Mesendoderm (in vitro differentiated cells): ENCODE data around the gene PLEKHG3.

ENCODE experiments used
- DNase-seq: peaks from one replicate; pipeline ENCODE4 v3.0.0; 2013
- H2AK5ac ChIP-seq: 2 replicates; pipeline ENCODE4 v1.6.1; 2013; ENCODE audit warnings: low read length, inconsistent platforms
- H2BK120ac ChIP-seq: 2 replicates; pipeline ENCODE4 v1.6.1; 2013; ENCODE audit warnings: low read depth, mild to moderate bottlenecking, low read length, moderate library complexity, mixed read lengths
- H2BK15ac ChIP-seq: replicated peaks from 2 replicates; pipeline ENCODE4 v1.6.1; 2013; ENCODE audit warnings: low read depth, mild to moderate bottlenecking, moderate library complexity
- H2BK5ac ChIP-seq: 2 replicates; pipeline ENCODE4 v1.6.1; 2013; ENCODE audit warnings: low read length, inconsistent platforms
- H3K18ac ChIP-seq: 2 replicates; pipeline ENCODE4 v1.6.1; 2013; ENCODE audit warnings: mild to moderate bottlenecking, low read length, mixed read lengths
- H3K23ac ChIP-seq: one replicate; pipeline ENCODE4 v1.6.1; 2013; ENCODE audit warnings: low read length
- H3K27ac ChIP-seq: 2 replicates; pipeline ENCODE4 v1.5.1; 2013; ENCODE audit warnings: low read depth, mild to moderate bottlenecking, inconsistent platforms, low read length, moderate library complexity
- H3K27me3 ChIP-seq: 2 replicates; pipeline ENCODE4 v1.6.1; 2013; ENCODE audit warnings: low read length, control low read depth, mild to moderate bottlenecking, inconsistent platforms; ENCODE audit not compliant: insufficient read depth, poor library complexity
- H3K36me3 ChIP-seq: 2 replicates; pipeline ENCODE4 v1.6.1; 2013; ENCODE audit warnings: low read length, inconsistent platforms; ENCODE audit not compliant: control insufficient read depth, insufficient read depth
- H3K4ac ChIP-seq: one replicate; pipeline ENCODE4 v1.6.1; 2013; ENCODE audit warnings: low read depth, mild to moderate bottlenecking, low read length, moderate library complexity
- H3K4me1 ChIP-seq: 2 replicates; pipeline ENCODE4 v1.6.1; 2013; ENCODE audit warnings: low read depth, low read length, inconsistent platforms; ENCODE audit not compliant: control insufficient read depth
- H3K4me2 ChIP-seq: 2 replicates; pipeline ENCODE4 v1.6.1; 2013; ENCODE audit warnings: low read length
- H3K4me3 ChIP-seq: 2 replicates; pipeline ENCODE4 v1.5.1; 2013; ENCODE audit warnings: mild to moderate bottlenecking, low read length
- H3K56ac ChIP-seq: one replicate; pipeline ENCODE4 v1.6.1; 2013; ENCODE audit warnings: low read length
- H3K79me1 ChIP-seq: 2 replicates; pipeline ENCODE4 v1.6.1; 2013; ENCODE audit warnings: low read length, inconsistent platforms
- H3K79me2 ChIP-seq: 2 replicates; pipeline ENCODE4 v1.6.1; 2013; ENCODE audit warnings: mild to moderate bottlenecking, low read length; ENCODE audit not compliant: control insufficient read depth, insufficient read depth
- H3K9ac ChIP-seq: 2 replicates; pipeline ENCODE4 v1.6.1; 2013; ENCODE audit warnings: low read length, inconsistent platforms
- H4K5ac ChIP-seq: one replicate; pipeline ENCODE4 v1.6.1; 2013; ENCODE audit warnings: low read length
- H4K8ac ChIP-seq: one replicate; pipeline ENCODE4 v1.6.1; 2013; ENCODE audit warnings: low read depth, mild to moderate bottlenecking, control low read depth, low read length, moderate library complexity
- WGBS: extraction: QIAGEN DNeasy Blood & Tissue Kit; methylation state at CpG from one replicate; pipeline ENCODE4 v1.1.7; 2013; ENCODE audit warnings: low lambda C conversion rate, missing lambda C conversion rate; ENCODE audit not compliant: insufficient coverage; ENCODE audit errors: extremely low coverage; 5-methylcytosine and 5-hydroxymethylcytosine counted together

PLEKHG3 gene

GRCh38 chr14:64760916-64761315 lies 56.7 kb downstream of the PLEKHG3 start:
- H3K27ac ChIP-seq: no peak overlapping the region
- no peak overlapping the region for H4K5ac ChIP-seq
- H3K4me2 ChIP-seq: no peak overlapping the region
- H3K36me3 ChIP-seq: no peaks in the 10 kb centered on the region
- H2BK15ac ChIP-seq: no peak overlapping the region
- no peak for DNase-seq
- no peak overlapping the region for H2AK5ac ChIP-seq
- H3K4ac ChIP-seq: no peak overlapping the region
- no peaks in the 10 kb centered on the region for H3K27me3 ChIP-seq
- WGBS: no CpG with 5 or more reads among the region's 5 CpGs
- no peak overlapping the region for H3K9ac ChIP-seq
- H3K79me2 ChIP-seq: no peaks in the 10 kb centered on the region
- H2BK5ac ChIP-seq: no peak overlapping the region
- no peak overlapping the region for H3K18ac ChIP-seq
- no peak overlapping the region for H3K4me3 ChIP-seq
- no peak overlapping the region for H3K23ac ChIP-seq
- H4K8ac ChIP-seq: no peak overlapping the region
- no peak overlapping the region for H3K56ac ChIP-seq
- H2BK120ac ChIP-seq: no peak overlapping the region
- H3K79me1 ChIP-seq: no peaks in the 10 kb centered on the region
- H3K4me1 ChIP-seq: peaks cover 30% of the 10 kb centered on the region

- no peak overlapping the region for H4K8ac ChIP-seq
- H3K9ac ChIP-seq: no peak overlapping the region
- H3K36me3 ChIP-seq: no peaks in the 10 kb centered on the region
- no peak overlapping the region for H2BK120ac ChIP-seq
- H3K27me3 ChIP-seq: no peaks in the 10 kb centered on the region
- H2BK15ac ChIP-seq: no peak overlapping the region
- no peak overlapping the region for H2BK5ac ChIP-seq
- H4K5ac ChIP-seq: no peak overlapping the region
- no peak overlapping the region for H3K4ac ChIP-seq
- H3K56ac ChIP-seq: no peak overlapping the region
- H3K23ac ChIP-seq: no peak overlapping the region
- H3K4me2 ChIP-seq: no peak overlapping the region
- H3K4me3 ChIP-seq: no peak overlapping the region
- no peaks in the 10 kb centered on the region for H3K79me2 ChIP-seq
- H3K27ac ChIP-seq: no peak overlapping the region
- no peak overlapping the region for H2AK5ac ChIP-seq
- WGBS: no CpG with 5 or more reads among the region's 5 CpGs
- no peak overlapping the region for H3K18ac ChIP-seq
- no peak for DNase-seq
- H3K4me1 ChIP-seq: peaks cover 30% of the 10 kb centered on the region
- H3K79me1 ChIP-seq: no peaks in the 10 kb centered on the region
Observed at GRCh38 chr14:64761441-64762043, 57.3 kb downstream of the PLEKHG3 start.

GRCh38 chr14:64762044-64763034 lies 58.1 kb downstream of the PLEKHG3 start:
- WGBS: no CpG with 5 or more reads among the region's 19 CpGs
- Histone ChIP-seq H3K27me3 (no peaks in the 10 kb centered on the region), H3K36me3 (no peaks in the 10 kb centered on the region), H4K5ac (no peak overlapping the region), H2BK15ac (no peak overlapping the region), H2BK120ac (no peak overlapping the region), H3K23ac (no peak overlapping the region), H4K8ac (no peak overlapping the region), H2BK5ac (no peak overlapping the region), H3K27ac (no peak overlapping the region), H3K56ac (peak overlapping the region; percentile 62), H3K79me1 (no peaks in the 10 kb centered on the region), H3K4me3 (no peak overlapping the region), H3K79me2 (no peaks in the 10 kb centered on the region), H3K4me2 (no peak overlapping the region), H3K4ac (no peak overlapping the region), H3K4me1 (peaks cover 30% of the 10 kb centered on the region), H3K9ac (no peak overlapping the region), H2AK5ac (peak overlapping the region; percentile 11), H3K18ac (no peak overlapping the region)
- no peak for DNase-seq

GRCh38 chr14:64763085-64763782 lies 59.0 kb downstream of the PLEKHG3 start:
- no peak overlapping the region for H2BK120ac ChIP-seq
- H3K56ac ChIP-seq: peak overlapping the region; percentile 31
- H3K4me3 ChIP-seq: no peak overlapping the region
- no peaks in the 10 kb centered on the region for H3K79me1 ChIP-seq
- no peaks in the 10 kb centered on the region for H3K36me3 ChIP-seq
- H4K5ac ChIP-seq: no peak overlapping the region
- no peak for DNase-seq
- no peak overlapping the region for H3K23ac ChIP-seq
- H2BK15ac ChIP-seq: no peak overlapping the region
- H3K9ac ChIP-seq: no peak overlapping the region
- no peaks in the 10 kb centered on the region for H3K79me2 ChIP-seq
- peaks cover 22% of the 10 kb centered on the region for H3K4me1 ChIP-seq
- H3K27me3 ChIP-seq: no peaks in the 10 kb centered on the region
- no peak overlapping the region for H3K4ac ChIP-seq
- H3K18ac ChIP-seq: no peak overlapping the region
- H2BK5ac ChIP-seq: no peak overlapping the region
- WGBS: no CpG with 5 or more reads among the region's 11 CpGs
- no peak overlapping the region for H3K27ac ChIP-seq
- no peak overlapping the region for H2AK5ac ChIP-seq
- no peak overlapping the region for H4K8ac ChIP-seq
- no peak overlapping the region for H3K4me2 ChIP-seq

- Histone ChIP-seq H3K79me2 (no peaks in the 10 kb centered on the region), H2BK15ac (no peak overlapping the region), H3K4me2 (no peak overlapping the region), H3K18ac (no peak overlapping the region), H4K5ac (no peak overlapping the region), H3K4me1 (peaks cover 18% of the 10 kb centered on the region), H3K23ac (no peak overlapping the region), H3K4me3 (no peak overlapping the region), H2AK5ac (no peak overlapping the region), H3K36me3 (no peaks in the 10 kb centered on the region), H2BK5ac (no peak overlapping the region), H3K56ac (peak overlapping the region; percentile 76), H3K79me1 (no peaks in the 10 kb centered on the region), H3K27ac (no peak overlapping the region), H3K27me3 (no peaks in the 10 kb centered on the region), H3K4ac (no peak overlapping the region), H2BK120ac (no peak overlapping the region), H3K9ac (peak overlapping the region; percentile 46), H4K8ac (no peak overlapping the region)
- WGBS: no CpG with 5 or more reads among the region's 18 CpGs
- peak; percentile 61 for DNase-seq
Observed at GRCh38 chr14:64763801-64764621, 59.8 kb downstream of the PLEKHG3 start.
